ENCODE measurements around the gene SREBF1. TPM values are rescaled to one million over a fixed set of nuclear protein-coding genes. Genes with fewer than 3 reads are reported as not detected.

The SREBF1 gene
- 100 to 1,000 TPM in 1 of 4 donors, 10 to 100 TPM in 3; 17.0 to 255 (median 18.9) TPM for total RNA-seq

DNA sequence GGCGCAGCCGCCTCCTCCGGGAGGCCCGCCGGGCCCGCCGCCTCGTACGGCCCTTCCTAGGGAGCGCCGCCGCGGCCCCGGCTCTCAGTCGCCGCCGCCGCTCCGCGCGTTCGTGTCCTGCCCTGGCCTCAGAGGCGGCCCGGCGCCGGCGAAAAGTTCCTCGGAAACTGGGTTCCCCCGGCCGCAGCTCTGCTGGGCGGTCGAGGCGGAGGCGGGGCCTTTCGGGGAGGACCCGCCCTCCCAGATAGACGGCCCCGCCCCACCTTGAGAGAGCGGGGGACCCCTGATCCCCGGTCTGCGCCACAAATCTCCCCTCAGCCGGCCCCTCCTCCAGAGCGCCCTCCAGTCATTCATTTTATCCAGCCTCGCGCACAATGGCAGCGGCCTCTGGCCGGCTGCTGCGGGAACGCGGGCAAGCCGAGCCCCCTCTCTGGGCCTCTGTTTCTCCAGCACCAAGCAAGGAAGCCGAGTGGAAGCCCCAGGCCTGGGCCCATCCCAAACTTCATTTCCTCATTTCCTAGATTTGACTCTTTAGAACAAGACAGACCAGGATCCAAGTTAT lies at the start of gene SREBF1:
Gene SREBF1, minus strand, starts transcription at position 169 of the 562 bp plus-strand sequence. CDS start 169 bp downstream, outside the sequence.
- TF ChIP-seq CTCF (IDR thresholded peaks at IDR 0.05; ENCODE audit: low read depth): no peak

GRCh38 chr17:17886226-17886625 lies 49.4 kb upstream of the SREBF1 start:
- TF ChIP-seq CTCF (IDR thresholded peaks at IDR 0.05; ENCODE audit: low read depth): no peak

GRCh38 chr17:17884391-17885357 lies 47.9 kb upstream of the SREBF1 start:
- no peak for TF ChIP-seq CTCF (IDR thresholded peaks at IDR 0.05; ENCODE audit: low read depth)

GRCh38 chr17:17883801-17884200 lies 47.0 kb upstream of the SREBF1 start:
- no peak for TF ChIP-seq CTCF (IDR thresholded peaks at IDR 0.05; ENCODE audit: low read depth)

DNA sequence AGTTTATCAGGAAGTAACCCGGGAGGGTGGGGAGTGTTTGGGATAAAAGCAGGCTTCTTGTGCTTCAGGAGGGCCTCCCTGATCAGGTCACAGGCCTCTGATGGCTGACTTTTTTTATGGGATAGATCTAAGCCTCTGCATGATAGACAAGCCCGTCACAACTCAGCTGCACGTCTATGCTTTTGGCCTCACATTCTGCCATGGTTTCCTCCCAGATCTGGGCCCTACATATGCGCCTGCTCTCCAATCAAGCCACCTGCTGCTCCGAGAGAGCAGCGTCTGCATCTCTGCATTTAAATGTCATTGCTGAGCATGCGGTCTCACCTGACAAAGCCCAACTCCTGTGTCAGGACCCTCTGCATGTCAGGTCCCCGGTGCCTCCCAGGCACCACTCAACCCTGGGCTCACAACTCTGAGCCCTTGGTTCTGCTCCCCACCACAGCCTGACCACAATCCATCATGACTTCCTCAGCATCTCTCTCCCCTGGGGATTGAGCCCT lies 45.3 kb upstream of the SREBF1 start:
- TF ChIP-seq CTCF (IDR thresholded peaks at IDR 0.05; ENCODE audit: low read depth): no peak

DNA sequence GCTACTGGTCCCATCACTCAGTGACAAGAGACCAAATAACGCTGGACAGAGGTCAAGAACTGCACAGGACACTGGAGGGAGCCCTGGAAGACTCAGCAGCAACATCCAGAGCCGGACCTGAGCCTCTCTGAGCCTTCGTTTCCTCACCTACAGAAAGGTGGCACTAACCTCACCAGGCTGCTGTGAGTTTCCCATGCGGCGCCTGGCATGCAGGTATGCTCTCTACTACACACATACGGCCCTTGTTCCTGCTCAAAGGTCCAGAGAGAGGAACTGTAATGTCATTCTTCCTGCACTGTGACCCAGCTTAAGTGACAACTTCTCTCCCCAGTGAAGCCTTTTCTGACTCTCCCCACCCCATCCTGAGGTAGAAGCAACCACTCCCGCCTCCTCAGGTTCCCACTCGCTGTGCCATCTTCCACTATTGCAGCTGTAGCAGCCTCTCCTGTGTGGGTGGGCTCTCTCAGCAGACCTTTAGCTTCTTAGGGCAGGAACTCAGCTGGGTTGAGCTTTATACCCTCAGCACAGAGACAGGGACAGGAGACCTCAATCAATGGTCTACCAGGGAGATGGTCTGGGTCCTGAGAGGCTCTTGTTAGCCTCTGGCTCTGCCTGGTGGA lies 43.9 kb upstream of the SREBF1 start:
- no peak for TF ChIP-seq CTCF (IDR thresholded peaks at IDR 0.05; ENCODE audit: low read depth)

Measured in subcutaneous adipose tissue (tissue), 4 donors.